ENCODE results near the gene BCKDK. TPM values are rescaled to one million over a fixed set of nuclear protein-coding genes. Genes with fewer than 3 reads are reported as not detected.
A peak's percentile ranks its signal among the peaks of the same experiment; 100 is the strongest.

The BCKDK gene
- total and polyA plus RNA-seq, 2 of the 13 experiments (the other 11 are each of a cell fraction or from before 2014, with no cell fraction given): 24.9 to 42.6 TPM

GRCh38 chr16:31138621-31139578, 30.7 kb downstream of the BCKDK start (continued):
- TF ChIP-seq HMGXB4 (CRISPR knock-in tag; IDR thresholded peaks at IDR 0.05; ENCODE audit: borderline replicate concordance in 1 of 2, low read depth in 1 of 2) (peak in 1 of 2 experiments; percentile 23; a peak in 1 of 4 replicates), IRF2 (CRISPR knock-in tag; IDR thresholded peaks at IDR 0.05) (no peak), ZNF605 (CRISPR knock-in tag; IDR thresholded peaks at IDR 0.05) (no peak; the same call in 1 of the 2 replicates), ARID3A (IDR thresholded peaks at IDR 0.05; ENCODE audit: low read depth, low read length) (no peak), SRSF4 (IDR thresholded peaks at IDR 0.05; ENCODE audit: low read depth, low read length, poor library complexity, severe bottlenecking) (no peak), ZFP37 (CRISPR knock-in tag; IDR thresholded peaks at IDR 0.05; ENCODE audit: borderline replicate concordance) (no peak), ZZZ3 (CRISPR knock-in tag; IDR thresholded peaks at IDR 0.05; ENCODE audit: borderline replicate concordance) (no peak), CERS6 (CRISPR knock-in tag; IDR thresholded peaks at IDR 0.05) (no peak), BRF2 (CRISPR knock-in tag; IDR thresholded peaks at IDR 0.05) (no peak), CREBL2 (CRISPR knock-in tag; IDR thresholded peaks at IDR 0.05; ENCODE audit: borderline replicate concordance) (no peak), SP1 (IDR thresholded peaks at IDR 0.05) (no peak), SP1 (CRISPR knock-in tag; IDR thresholded peaks at IDR 0.05) (no peak; the same call in 1 of the 2 replicates), CEBPB (IDR thresholded peaks at IDR 0.05; ENCODE audit: borderline replicate concordance, low read depth, low read length) (no peak), ZNF317 (CRISPR knock-in tag; IDR thresholded peaks at IDR 0.05) (peak; percentile 66; the same call in 1 of the 2 replicates), MED1 (CRISPR knock-in tag; IDR thresholded peaks at IDR 0.05) (no peak; the same call in 1 of the 2 replicates), SP4 (CRISPR knock-in tag; IDR thresholded peaks at IDR 0.05) (no peak), JUN (CRISPR knock-in tag; IDR thresholded peaks at IDR 0.05) (no peak), BORCS8-MEF2B (CRISPR knock-in tag; IDR thresholded peaks at IDR 0.05) (no peak), YEATS4 (CRISPR knock-in tag; IDR thresholded peaks at IDR 0.05; ENCODE audit: borderline replicate concordance) (peak; percentile 39; the same call in 1 of the 2 replicates), ZBTB25 (CRISPR knock-in tag; IDR thresholded peaks at IDR 0.05) (no peak; the same call in 1 of the 2 replicates), EZH2 (conservative IDR thresholded peaks at IDR 0.05; ENCODE audit: low read depth, low read length) (no peak), CENPT (CRISPR knock-in tag; IDR thresholded peaks at IDR 0.05; ENCODE audit: low read depth) (no peak)
